Right atrium auricular region (tissue), 2 donors: Measurements from ENCODE around the gene CDK14. TPM values are rescaled to one million over a fixed set of nuclear protein-coding genes. Genes with fewer than 3 reads are reported as not detected.

Source experiments
- DNase-seq: peaks from one replicate; pipeline ENCODE4 v3.0.0-alpha.2; 2019; ENCODE audit warnings: low spot score
- H3K27ac ChIP-seq, 2 donors: fragments of 200-600 bp; sonication (generic); 1 replicate in 1 of 2; 2 replicates in 1 of 2; pipeline ENCODE4 v1.5.1; 2016 to 2019
- H3K27me3 ChIP-seq, 2 donors: fragments of 200-600 bp; sonication (generic); one replicate each; pipeline versions ENCODE4 v1.5.1 to v1.6.0; 2017 to 2019
- H3K36me3 ChIP-seq: fragments of 200-600 bp; sonication (generic); one replicate; pipeline ENCODE4 v1.5.1; 2016
- H3K4me1 ChIP-seq, 2 donors: fragments of 200-600 bp; sonication (generic); one replicate each; pipeline versions ENCODE4 v1.5.1 to v1.6.0; 2017 to 2019
- H3K4me3 ChIP-seq, 2 donors: fragments of 200-600 bp; sonication (generic); 1 replicate in 1 of 2; 2 replicates in 1 of 2; pipeline ENCODE4 v1.5.1; 2017 to 2019; ENCODE audit warnings: mild to moderate bottlenecking in 1 of 2, moderate library complexity in 1 of 2
- H3K9me3 ChIP-seq, 2 donors: fragments of 200-600 bp; sonication (generic); one replicate each; pipeline ENCODE4 v1.5.1; 2019
- CTCF ChIP-seq, 2 donors: fragments of 200-600 bp; sonication (generic); IDR thresholded peaks; one replicate each; pipeline ENCODE4 v1.5.1; 2019; ENCODE audit warnings: antibody characterized with exemption in 2 of 2
- total RNA-seq, 2 donors: library from RNA; depleted of rRNA; stranded (reverse); fragments of >200 nt; gene quantifications; one replicate each; pipeline ENCODE4 v1.1.0, GENCODE V29; 2016

Gene CDK14
- total RNA-seq, 2 donors from 2014 or later, result 21.5 to 37.9 TPM

DNA sequence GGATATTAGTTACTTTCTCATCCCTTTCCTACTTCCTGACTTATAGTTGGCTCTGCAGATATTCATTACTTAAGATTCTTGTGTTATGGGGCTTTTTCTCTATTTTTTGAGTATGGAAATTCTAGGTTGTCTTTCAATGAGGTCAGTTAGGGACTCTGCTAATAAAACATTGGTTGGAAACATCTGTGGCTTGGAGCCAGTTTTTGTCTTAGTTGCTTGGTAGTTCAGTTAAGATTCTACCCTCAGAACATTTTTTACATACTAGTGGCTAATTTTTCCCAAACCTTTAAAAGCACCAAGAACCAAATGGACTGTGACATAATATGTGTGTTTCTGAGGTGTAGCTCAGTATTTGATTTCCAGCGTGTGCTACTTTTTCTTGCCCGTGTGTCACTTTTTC, 362.5 kb downstream of the CDK14 start:
- H3K4me1 ChIP-seq, result peaks cover 3 to 17% of the 10 kb centered on the region in 2 donors
- no peak overlapping the region for H3K27ac ChIP-seq
- H3K36me3 ChIP-seq, result no peaks in the 10 kb centered on the region
- TF ChIP-seq CTCF (IDR thresholded peaks at IDR 0.05), result no peak
- DNase-seq, result no peak
- H3K27me3 ChIP-seq, result no peaks in the 10 kb centered on the region
- no peak overlapping the region for H3K4me3 ChIP-seq
- no peaks in the 10 kb centered on the region for H3K9me3 ChIP-seq

GRCh38 chr7:90961037-90961725, 365.1 kb downstream of the CDK14 start:
- Histone ChIP-seq H3K9me3 (no peaks in the 10 kb centered on the region), H3K4me1 (peaks cover 3 to 17% of the 10 kb centered on the region in 2 donors), H3K4me3 (no peak overlapping the region), H3K27ac (no peak overlapping the region), H3K27me3 (no peaks in the 10 kb centered on the region), H3K36me3 (no peaks in the 10 kb centered on the region)
- TF ChIP-seq CTCF (IDR thresholded peaks at IDR 0.05), result no peak
- no peak for DNase-seq

DNA sequence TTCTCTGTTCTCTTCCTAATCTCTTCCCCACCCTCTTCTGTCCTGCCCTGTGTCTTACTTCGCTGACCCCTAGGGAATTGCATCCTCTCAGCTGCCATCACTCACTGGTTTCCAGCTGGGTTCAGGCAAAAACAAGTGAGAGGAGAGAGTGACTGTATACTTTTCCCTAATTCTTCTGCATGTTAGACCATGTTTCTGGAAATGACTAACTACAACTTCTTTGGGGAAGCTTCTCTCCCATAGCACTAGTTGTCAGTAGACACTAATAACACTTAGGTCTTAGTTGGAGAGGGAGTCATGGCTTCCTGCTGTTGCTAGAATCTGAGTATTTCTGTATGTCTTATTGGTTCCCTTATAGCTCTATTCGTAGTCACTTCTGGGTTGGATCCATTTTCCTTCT, 369.1 kb downstream of the CDK14 start:
- Histone ChIP-seq H3K36me3 (no peaks in the 10 kb centered on the region), H3K9me3 (no peaks in the 10 kb centered on the region), H3K27me3 (no peaks in the 10 kb centered on the region), H3K4me3 (no peak overlapping the region), H3K4me1 (peaks cover 0 to under 1% of the 10 kb centered on the region in 2 donors), H3K27ac (no peak overlapping the region)
- no peak for DNase-seq
- TF ChIP-seq CTCF (IDR thresholded peaks at IDR 0.05), result no peak

- no peak for TF ChIP-seq CTCF (IDR thresholded peaks at IDR 0.05)
- Histone ChIP-seq H3K36me3 (no peaks in the 10 kb centered on the region), H3K4me3 (no peak overlapping the region), H3K27ac (no peak overlapping the region), H3K4me1 (no peaks in the 10 kb centered on the region), H3K27me3 (no peaks in the 10 kb centered on the region), H3K9me3 (no peaks in the 10 kb centered on the region)
- DNase-seq, result no peak
These were observed 370.2 kb downstream of the CDK14 start for GRCh38 chr7:90966346-90966745.

GRCh38 chr7:90968871-90969270, 372.8 kb downstream of the CDK14 start:
- Histone ChIP-seq H3K27ac (no peak overlapping the region), H3K27me3 (no peaks in the 10 kb centered on the region), H3K9me3 (peaks cover 0 to 7% of the 10 kb centered on the region in 2 donors), H3K36me3 (no peaks in the 10 kb centered on the region), H3K4me3 (no peak overlapping the region), H3K4me1 (no peaks in the 10 kb centered on the region)
- no peak for DNase-seq
- no peak for TF ChIP-seq CTCF (IDR thresholded peaks at IDR 0.05)
